GM21723 (cell line): ENCODE measurements around the gene DCAF6.

Experiments used
- ATAC-seq: cut with Tn5 transposase; IDR thresholded peaks from one replicate; pipeline ENCODE4 v1.9.1; 2021; ENCODE audit warnings: mild to moderate bottlenecking, moderate library complexity; ENCODE audit not compliant: unreplicated experiment

DCAF6 gene

DNA sequence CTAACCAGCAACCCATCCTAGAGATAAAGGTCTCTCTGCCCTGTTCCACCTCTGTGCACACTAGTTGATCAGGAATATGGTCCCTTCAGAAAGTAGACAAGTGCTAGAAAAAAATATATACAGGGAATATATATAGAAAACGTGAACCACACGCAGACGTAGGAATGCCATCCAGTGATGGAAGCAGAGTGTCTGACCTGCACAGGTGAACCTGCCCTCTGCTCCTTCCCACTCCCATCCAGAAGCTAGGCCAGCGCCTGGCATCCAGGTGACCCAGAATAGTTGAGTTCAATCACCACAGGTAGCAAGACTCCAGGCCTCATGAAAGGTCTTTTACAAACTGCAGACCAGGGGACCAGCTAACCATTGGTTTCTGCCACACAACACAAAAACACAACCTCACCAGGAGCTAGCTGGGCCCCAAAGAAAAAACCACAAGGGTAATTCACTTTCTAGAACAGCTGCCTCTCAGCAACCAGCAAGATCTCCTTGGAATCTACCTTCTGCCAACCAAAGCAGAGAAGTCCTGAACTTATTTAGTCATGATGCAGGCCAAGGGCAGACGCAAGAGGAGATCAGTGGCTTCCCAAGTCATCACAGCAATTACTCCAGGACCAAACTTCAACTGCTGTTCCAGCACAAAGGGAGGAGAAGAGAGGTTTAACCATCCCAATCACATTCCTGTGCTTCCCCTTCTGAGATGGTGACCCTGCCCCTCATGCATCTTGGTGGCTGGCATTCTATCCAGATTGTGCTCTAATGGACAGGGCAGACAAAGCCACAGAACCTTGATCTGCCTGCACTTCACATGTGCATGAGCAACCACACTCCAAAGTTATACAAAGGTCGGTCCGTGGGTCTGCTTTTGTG is 147.2 kb downstream of the DCAF6 start:
- no peak for ATAC-seq

- peak; percentile 51 for ATAC-seq
These were observed 148.1 kb downstream of the DCAF6 start for GRCh38 chr1:168084396-168085231.

DNA sequence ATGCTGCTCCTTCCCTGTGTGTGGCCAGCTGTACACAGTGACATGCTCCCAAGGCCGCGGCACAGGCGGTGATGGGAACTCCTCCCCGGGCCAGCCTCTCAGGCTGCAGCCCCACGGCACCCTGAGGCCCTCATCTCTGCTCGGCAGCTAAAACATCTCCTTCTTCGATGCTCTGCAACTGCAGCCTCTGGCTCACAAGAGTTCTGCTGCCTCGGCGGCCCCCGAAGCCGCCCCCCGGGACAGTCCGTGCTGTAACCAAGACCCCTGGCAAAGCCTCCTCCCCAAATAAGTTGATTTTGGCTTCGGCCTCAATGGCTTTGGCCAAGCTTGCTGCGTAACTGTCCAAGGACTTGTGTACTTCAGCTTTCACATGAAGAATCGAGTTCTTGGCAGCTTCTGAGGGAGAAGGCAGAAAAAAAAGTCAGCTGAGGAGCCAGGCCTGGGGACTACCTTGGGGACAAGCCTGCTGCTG is 149.0 kb downstream of the DCAF6 start:
- ATAC-seq, result no peak

DNA sequence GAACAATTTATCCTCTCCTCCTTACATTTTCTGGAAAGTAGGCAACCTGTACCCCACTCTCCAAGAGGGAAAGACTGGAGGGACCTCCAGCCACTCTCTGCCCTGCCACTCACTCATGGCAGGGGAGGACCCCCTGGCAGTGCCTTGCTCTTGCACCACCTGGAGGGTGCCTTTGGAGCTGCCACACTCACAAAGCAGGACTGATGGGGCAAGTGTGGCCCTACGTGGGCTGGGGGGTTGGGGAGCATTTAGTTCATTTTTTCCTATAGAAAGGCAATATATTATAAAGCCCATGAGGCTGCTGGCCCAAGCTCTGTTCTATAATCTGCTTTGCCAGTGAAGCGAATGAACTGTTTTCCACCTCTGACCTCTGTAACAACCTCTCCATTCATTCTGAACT is 150.0 kb downstream of the DCAF6 start:
- no peak for ATAC-seq

GRCh38 chr1:168087696-168088095 is 151.2 kb downstream of the DCAF6 start:
- no peak for ATAC-seq

- ATAC-seq, result no peak
These were observed 152.2 kb downstream of the DCAF6 start for GRCh38 chr1:168088511-168089325.

- no peak for ATAC-seq
These were observed 153.0 kb downstream of the DCAF6 start for GRCh38 chr1:168089326-168089978.

DNA sequence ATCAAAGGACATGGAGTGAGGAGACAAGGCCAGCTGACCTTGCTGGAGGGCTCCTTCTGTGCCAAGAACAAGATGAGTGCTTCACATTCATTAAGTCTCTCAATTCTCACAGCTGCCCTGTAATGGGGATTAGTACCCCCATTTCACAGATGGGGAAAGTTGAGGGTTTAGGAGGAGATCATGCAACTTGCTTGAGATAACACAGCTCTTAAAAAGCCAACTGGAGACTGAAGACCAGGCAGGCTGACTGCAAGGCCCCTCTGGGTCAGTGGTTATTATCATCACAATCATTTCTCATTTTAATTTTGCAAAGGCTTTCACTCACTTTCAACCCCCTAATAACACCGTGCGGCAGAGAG is 153.5 kb downstream of the DCAF6 start:
- no peak for ATAC-seq

DNA sequence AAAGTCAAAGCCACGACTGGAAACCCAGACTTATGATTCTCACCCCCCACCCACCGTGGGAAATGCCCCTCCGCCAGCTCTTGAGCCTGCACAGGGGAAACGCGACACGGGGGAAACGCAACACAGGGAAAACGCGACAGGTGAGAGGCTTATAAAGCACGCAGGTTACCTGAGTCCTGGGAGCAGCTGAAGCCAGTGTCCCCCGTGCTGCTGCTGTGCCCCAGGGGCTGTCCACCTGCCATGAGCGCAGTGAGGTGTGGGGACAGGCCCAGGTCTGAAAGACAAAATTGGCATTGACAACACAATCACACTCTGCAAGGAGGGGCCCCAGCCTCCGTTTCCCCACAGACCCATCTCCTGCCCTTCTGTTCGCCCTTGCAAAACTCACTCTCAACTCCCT is 153.9 kb downstream of the DCAF6 start:
- no peak for ATAC-seq

DNA sequence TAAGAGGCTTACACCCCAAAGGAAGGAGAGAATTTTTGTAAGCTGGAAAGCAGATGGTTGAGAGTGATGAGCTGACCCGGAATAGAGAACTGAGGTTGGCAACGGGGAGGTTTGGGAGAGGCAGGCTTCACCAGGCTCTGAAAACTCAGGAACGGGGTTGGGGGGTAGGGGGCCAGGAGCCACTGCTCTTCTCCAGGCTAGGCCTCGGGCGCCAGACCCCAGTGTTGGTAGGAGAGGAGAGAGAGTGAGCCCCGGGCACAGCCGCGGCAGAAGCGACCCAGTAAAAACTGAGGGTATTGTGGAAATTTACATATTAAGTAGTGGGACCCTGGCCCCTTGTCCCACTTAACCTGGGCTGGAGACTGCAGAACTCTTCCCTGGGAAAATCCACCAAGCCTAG is 154.6 kb downstream of the DCAF6 start:
- no peak for ATAC-seq

DNA sequence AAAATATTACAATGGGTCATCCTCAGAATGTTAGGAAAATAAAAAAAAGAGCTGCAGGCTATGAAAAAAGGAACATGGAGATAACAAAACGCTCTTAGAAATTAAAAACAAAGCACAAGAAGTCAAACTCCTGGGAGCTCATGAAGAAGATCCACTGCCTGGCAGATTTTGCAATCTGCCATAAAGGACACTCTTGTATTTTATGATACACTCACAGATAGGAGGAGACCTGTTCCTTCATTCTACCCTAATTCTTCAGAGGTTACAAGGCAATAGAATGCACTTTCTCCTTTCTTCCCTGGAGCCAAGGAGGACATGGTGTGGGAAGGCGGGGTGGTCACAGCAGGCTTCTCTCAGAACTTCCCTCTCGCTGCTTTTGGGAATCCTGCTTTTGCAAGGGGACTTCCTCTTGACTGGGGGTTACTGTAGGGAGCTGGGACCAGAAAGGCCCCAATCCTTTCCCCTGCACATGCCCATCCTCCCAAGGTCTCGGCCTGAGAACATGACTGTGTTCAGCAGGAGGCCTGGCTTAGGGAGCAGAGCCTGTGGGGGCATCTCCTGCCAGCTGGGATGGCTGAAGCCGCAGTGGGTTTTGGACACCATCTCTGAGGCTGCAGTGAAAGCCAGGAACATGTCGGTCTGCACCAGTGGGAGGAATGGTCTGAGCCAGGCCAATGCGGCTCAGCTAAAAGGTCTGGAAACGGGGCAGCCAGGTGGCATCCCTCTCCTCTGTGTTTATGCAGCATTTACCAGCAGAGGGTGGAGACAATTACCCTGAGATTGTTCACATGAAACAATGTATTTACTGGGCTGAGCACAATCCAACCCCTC is 155.5 kb downstream of the DCAF6 start:
- no peak for ATAC-seq

DNA sequence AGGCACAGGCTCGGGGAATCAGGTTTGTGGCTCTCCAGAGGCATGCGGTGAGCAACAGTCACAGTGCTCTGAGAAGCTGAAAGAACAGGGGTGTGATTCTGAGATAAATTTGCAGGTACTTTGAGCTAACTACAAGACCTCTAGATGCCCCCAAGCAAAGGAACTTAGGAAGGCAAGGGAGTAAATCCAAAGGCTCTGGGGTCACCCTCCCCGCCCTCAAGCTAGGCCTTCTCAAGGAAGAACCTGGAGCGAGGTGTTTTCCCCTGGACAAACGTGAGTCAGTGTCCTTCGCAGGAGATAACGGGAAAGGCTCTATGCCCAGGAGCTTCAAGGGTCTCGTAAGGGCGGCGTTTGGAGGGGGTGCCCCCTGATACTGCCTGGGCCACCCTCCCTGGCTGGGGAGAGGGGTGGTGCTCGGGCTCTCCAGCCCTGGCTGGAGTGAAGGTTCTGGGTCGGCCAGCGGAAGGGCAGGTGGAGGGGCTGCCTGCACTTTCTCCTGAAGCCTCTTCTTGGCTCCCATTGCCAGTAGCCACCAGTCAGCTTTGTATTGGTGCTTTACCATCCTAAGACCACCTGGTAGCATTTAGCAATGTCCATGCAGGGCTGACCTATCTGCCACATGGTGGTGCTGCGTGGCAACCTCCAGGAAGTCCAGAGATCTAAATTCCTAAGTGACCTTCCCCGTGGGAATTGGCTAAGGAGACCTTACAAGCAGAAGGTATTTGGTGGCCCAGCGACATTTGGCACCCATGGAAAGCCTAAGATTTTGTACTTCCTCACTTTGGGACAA is 156.3 kb downstream of the DCAF6 start:
- ATAC-seq, result no peak

GRCh38 chr1:168093616-168094015 is 157.1 kb downstream of the DCAF6 start:
- ATAC-seq, result no peak

DNA sequence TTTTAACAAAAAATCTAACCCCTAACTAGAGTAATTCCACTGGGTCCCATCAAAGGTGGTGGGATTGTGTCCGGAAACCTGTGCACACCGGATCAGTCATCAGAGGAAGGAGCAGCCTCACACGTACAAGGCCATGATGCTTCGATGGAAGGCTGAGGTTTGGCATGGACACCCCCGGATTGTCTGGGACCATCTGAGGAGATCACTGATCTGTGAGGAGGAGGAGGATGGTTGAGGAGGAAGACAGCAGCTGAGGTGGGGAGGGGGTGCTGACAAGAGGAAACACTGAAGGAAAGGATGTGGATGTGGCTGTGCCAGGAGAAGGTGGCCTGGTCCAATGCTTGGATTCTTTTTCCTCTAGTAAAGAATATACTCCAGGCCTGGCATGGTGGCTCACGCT is 159.0 kb downstream of the DCAF6 start:
- no peak for ATAC-seq

DNA sequence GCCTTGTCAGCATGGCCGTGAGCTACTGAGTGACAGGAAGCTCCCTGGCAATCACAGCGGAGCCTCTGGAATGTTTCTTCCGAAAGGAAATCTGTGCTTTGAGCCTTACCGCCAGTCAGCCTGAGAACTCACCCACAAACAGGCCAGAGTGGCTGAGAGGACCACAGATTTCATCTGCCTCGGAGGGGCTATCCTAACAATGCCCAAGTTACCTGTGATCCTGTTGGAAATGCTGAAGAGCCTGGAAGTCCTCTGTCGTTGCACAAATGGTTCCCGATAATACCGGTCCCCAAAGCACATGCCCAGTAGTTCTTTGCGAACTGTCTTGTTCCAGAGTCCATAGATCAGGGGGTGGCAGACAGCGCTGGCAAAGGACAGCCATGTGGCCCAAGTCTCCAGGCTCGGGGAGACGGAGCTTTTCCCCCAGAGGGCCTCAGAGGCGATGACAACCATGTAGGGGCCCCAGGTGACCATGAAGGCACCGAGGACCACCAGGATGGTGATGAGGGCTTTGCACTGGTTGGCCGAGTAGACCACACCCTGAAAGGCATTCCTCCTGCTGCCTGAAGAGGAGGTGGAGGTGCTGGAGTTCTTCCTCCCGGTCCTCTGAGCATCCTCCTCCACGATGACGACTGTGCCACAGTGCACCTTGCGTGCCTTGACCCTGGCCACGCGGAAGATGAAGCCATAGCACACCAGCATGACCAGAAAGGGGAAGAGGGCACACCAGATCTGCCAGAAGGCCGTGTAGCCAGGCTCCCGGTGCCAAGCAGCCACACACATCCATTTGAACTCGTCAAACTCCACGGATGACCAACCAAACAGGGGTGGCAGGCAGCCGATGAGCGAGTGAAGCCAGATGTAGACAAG is 160.0 kb downstream of the DCAF6 start:
- ATAC-seq, result no peak

DNA sequence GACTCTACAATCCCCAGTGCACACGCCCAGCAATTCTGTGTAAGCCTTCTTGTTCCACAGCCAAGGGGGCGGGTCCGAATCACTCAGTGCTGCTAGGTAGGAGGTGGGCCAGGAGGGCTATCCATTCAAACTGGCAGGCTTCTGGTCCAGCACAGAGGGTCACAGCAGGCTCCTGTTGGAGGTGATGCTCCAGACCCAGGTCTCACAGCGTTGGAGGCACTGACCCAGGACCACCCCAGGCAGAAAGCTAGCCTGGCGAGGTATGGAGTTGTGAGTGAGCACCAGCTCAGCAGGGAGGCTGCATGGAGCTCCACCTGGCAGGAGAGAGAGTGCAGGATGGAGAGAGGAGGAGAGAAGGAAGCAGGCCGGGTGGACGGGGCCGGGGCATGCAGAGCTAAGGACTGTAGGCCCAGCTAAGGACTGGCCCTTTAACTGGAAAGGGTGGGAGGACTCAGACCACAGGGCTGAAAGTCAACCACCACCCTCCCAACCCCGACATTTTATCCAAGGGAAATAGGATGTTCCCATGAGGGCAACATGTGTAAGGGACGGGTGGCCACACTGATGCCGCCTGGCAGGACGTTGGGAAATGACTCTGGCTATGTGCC is 161.5 kb downstream of the DCAF6 start:
- no peak for ATAC-seq

GRCh38 chr1:168098534-168099320 is 162.2 kb downstream of the DCAF6 start:
- no peak for ATAC-seq
